Mucosa of stomach (tissue), 1 donor: Measurements from ENCODE around the gene RRBP1.

ENCODE experiments used
- H3K27me3 ChIP-seq: one replicate; pipeline ENCODE4 v1.7.0; 2013; ENCODE audit warnings: mild to moderate bottlenecking, low read length; ENCODE audit not compliant: control insufficient read depth, insufficient read depth
- H3K36me3 ChIP-seq: one replicate; pipeline ENCODE4 v1.7.0; 2013; ENCODE audit warnings: low read length; ENCODE audit not compliant: control insufficient read depth, insufficient read depth
- H3K4me1 ChIP-seq: one replicate; pipeline ENCODE4 v1.7.0; 2013; ENCODE audit warnings: mild to moderate bottlenecking, low read length; ENCODE audit not compliant: control insufficient read depth, insufficient read depth
- H3K4me3 ChIP-seq: one replicate; pipeline ENCODE4 v1.7.0; 2013; ENCODE audit warnings: low read length
- H3K9ac ChIP-seq: one replicate; pipeline ENCODE4 v1.7.0; 2013; ENCODE audit warnings: mild to moderate bottlenecking, low read length, moderate library complexity
- H3K9me3 ChIP-seq: one replicate; pipeline ENCODE4 v1.7.0; 2013; ENCODE audit warnings: mild to moderate bottlenecking, low read length, moderate library complexity; ENCODE audit not compliant: control insufficient read depth
- donor health status: Pancreatic carcinoma.

The RRBP1 gene

GRCh38 chr20:17608701-17609497, 73.1 kb downstream of the RRBP1 start:
- no peak overlapping the region for H3K4me3 ChIP-seq
- H3K27me3 ChIP-seq: no peaks in the 10 kb centered on the region
- H3K4me1 ChIP-seq: peaks cover 56% of the 10 kb centered on the region
- H3K36me3 ChIP-seq: no peaks in the 10 kb centered on the region
- no peak overlapping the region for H3K9ac ChIP-seq
- no peaks in the 10 kb centered on the region for H3K9me3 ChIP-seq

- H3K9me3 ChIP-seq: no peaks in the 10 kb centered on the region
- H3K4me1 ChIP-seq: peaks cover 28% of the 10 kb centered on the region
- H3K4me3 ChIP-seq: no peak overlapping the region
- H3K27me3 ChIP-seq: no peaks in the 10 kb centered on the region
- no peaks in the 10 kb centered on the region for H3K36me3 ChIP-seq
- H3K9ac ChIP-seq: no peak overlapping the region
Measured at GRCh38 chr20:17606001-17606400, 76.0 kb downstream of the RRBP1 start.

- no peaks in the 10 kb centered on the region for H3K9me3 ChIP-seq
- peak overlapping the region; percentile 2 for H3K9ac ChIP-seq
- H3K4me3 ChIP-seq: no peak overlapping the region
- H3K4me1 ChIP-seq: peaks cover 20% of the 10 kb centered on the region
- H3K27me3 ChIP-seq: no peaks in the 10 kb centered on the region
- no peaks in the 10 kb centered on the region for H3K36me3 ChIP-seq
Measured at GRCh38 chr20:17605131-17605660, 76.8 kb downstream of the RRBP1 start.

GRCh38 chr20:17602493-17602892, 79.5 kb downstream of the RRBP1 start:
- H3K36me3 ChIP-seq: no peaks in the 10 kb centered on the region

GRCh38 chr20:17601957-17602356, 80.1 kb downstream of the RRBP1 start:
- no peak overlapping the region for H3K4me3 ChIP-seq
- peaks cover 19% of the 10 kb centered on the region for H3K4me1 ChIP-seq
- H3K36me3 ChIP-seq: no peaks in the 10 kb centered on the region
- H3K9ac ChIP-seq: no peak overlapping the region
- H3K9me3 ChIP-seq: no peaks in the 10 kb centered on the region
- H3K27me3 ChIP-seq: no peaks in the 10 kb centered on the region

More at GRCh38 chr20:17602493-17602892, 79.5 kb downstream of the RRBP1 start:
- Histone ChIP-seq H3K9me3 (no peaks in the 10 kb centered on the region), H3K27me3 (no peaks in the 10 kb centered on the region), H3K4me1 (peaks cover 19% of the 10 kb centered on the region), H3K4me3 (no peak overlapping the region), H3K9ac (no peak overlapping the region)

- peaks cover 20% of the 10 kb centered on the region for H3K4me1 ChIP-seq
- no peaks in the 10 kb centered on the region for H3K9me3 ChIP-seq
- H3K27me3 ChIP-seq: no peaks in the 10 kb centered on the region
- H3K4me3 ChIP-seq: no peak overlapping the region
- H3K9ac ChIP-seq: no peak overlapping the region
- no peaks in the 10 kb centered on the region for H3K36me3 ChIP-seq
Measured at GRCh38 chr20:17598013-17598550, 84.0 kb downstream of the RRBP1 start.

GRCh38 chr20:17595856-17596255, 86.2 kb downstream of the RRBP1 start:
- no peak overlapping the region for H3K4me3 ChIP-seq
- H3K4me1 ChIP-seq: peaks cover 38% of the 10 kb centered on the region
- H3K27me3 ChIP-seq: no peaks in the 10 kb centered on the region
- no peaks in the 10 kb centered on the region for H3K9me3 ChIP-seq
- H3K9ac ChIP-seq: no peak overlapping the region
- no peaks in the 10 kb centered on the region for H3K36me3 ChIP-seq

- Histone ChIP-seq H3K4me3 (no peak overlapping the region), H3K9ac (no peak overlapping the region), H3K4me1 (peaks cover 45% of the 10 kb centered on the region), H3K9me3 (no peaks in the 10 kb centered on the region), H3K27me3 (no peaks in the 10 kb centered on the region), H3K36me3 (no peaks in the 10 kb centered on the region)
Measured at GRCh38 chr20:17594443-17594842, 87.6 kb downstream of the RRBP1 start.

- peaks cover 47% of the 10 kb centered on the region for H3K4me1 ChIP-seq
- H3K27me3 ChIP-seq: no peaks in the 10 kb centered on the region
- H3K9ac ChIP-seq: no peak overlapping the region
- H3K9me3 ChIP-seq: no peaks in the 10 kb centered on the region
- no peaks in the 10 kb centered on the region for H3K36me3 ChIP-seq
- H3K4me3 ChIP-seq: no peak overlapping the region
Measured at GRCh38 chr20:17593902-17594301, 88.1 kb downstream of the RRBP1 start.

GRCh38 chr20:17590245-17590644, 91.8 kb downstream of the RRBP1 start:
- no peaks in the 10 kb centered on the region for H3K27me3 ChIP-seq
- peaks cover 47% of the 10 kb centered on the region for H3K4me1 ChIP-seq
- H3K4me3 ChIP-seq: no peak overlapping the region
- H3K36me3 ChIP-seq: no peaks in the 10 kb centered on the region
- no peak overlapping the region for H3K9ac ChIP-seq
- no peaks in the 10 kb centered on the region for H3K9me3 ChIP-seq

GRCh38 chr20:17589161-17589834, 92.7 kb downstream of the RRBP1 start:
- H3K36me3 ChIP-seq: no peaks in the 10 kb centered on the region
- no peak overlapping the region for H3K4me3 ChIP-seq
- H3K9ac ChIP-seq: no peak overlapping the region
- H3K27me3 ChIP-seq: no peaks in the 10 kb centered on the region
- H3K9me3 ChIP-seq: no peaks in the 10 kb centered on the region
- H3K4me1 ChIP-seq: peaks cover 44% of the 10 kb centered on the region

- no peak overlapping the region for H3K4me3 ChIP-seq
- no peaks in the 10 kb centered on the region for H3K36me3 ChIP-seq
- no peak overlapping the region for H3K9ac ChIP-seq
- H3K4me1 ChIP-seq: peaks cover 31% of the 10 kb centered on the region
- H3K27me3 ChIP-seq: no peaks in the 10 kb centered on the region
- no peaks in the 10 kb centered on the region for H3K9me3 ChIP-seq
Measured at GRCh38 chr20:17587824-17588223, 94.2 kb downstream of the RRBP1 start.
